Spinal cord (tissue), 10 donors: Measurements from ENCODE around the gene GAGE1. TPM values are rescaled to one million over a fixed set of nuclear protein-coding genes. Genes with fewer than 3 reads are reported as not detected.

Experiments
- DNase-seq, 6 donors: peaks; one replicate each; pipeline versions ENCODE4 v3.0.0 to v3.0.0-alpha.2; 2013 to 2015; ENCODE audit warnings: low spot score in 6 of 6, low read depth in 4 of 6
- H3K27ac ChIP-seq: one replicate; pipeline ENCODE4 v1.5.1; 2013; ENCODE audit warnings: low read depth, low read length, control low read depth
- H3K27me3 ChIP-seq: one replicate; pipeline ENCODE4 v1.6.1; 2013; ENCODE audit warnings: low read length; ENCODE audit not compliant: control insufficient read depth, insufficient read depth
- H3K36me3 ChIP-seq: one replicate; pipeline ENCODE4 v1.6.1; 2013; ENCODE audit warnings: low read length; ENCODE audit not compliant: control insufficient read depth, insufficient read depth
- H3K4me1 ChIP-seq: one replicate; pipeline ENCODE4 v1.6.1; 2013; ENCODE audit warnings: low read length; ENCODE audit not compliant: control insufficient read depth, insufficient read depth
- H3K4me3 ChIP-seq: one replicate; pipeline ENCODE4 v1.5.1; 2013; ENCODE audit warnings: low read depth, low read length, control low read depth
- H3K9me3 ChIP-seq: one replicate; pipeline ENCODE4 v1.6.1; 2013; ENCODE audit warnings: low read length; ENCODE audit not compliant: control insufficient read depth, insufficient read depth
- WGBS: methylation state at CpG from one replicate; pipeline ENCODE4 v1.1.5; 2013; ENCODE audit warnings: missing lambda C conversion rate; ENCODE audit not compliant: insufficient coverage; 5-methylcytosine and 5-hydroxymethylcytosine counted together
- polyA plus RNA-seq, 2 donors: library from polyadenylated mRNA; unstranded; fragments of 120-200 nt; gene quantifications; one replicate each; pipeline ENCODE4 v1.2.1, GENCODE V29; 2013; ENCODE audit not compliant: insufficient read length in 2 of 2
- total RNA-seq, 2 donors: library from RNA; depleted of rRNA in 1 of 2; stranded (reverse); fragments of 120-200 nt in 1 of 2; fragments of >200 nt in 1 of 2; gene quantifications; one replicate each; pipeline versions ENCODE4 v1.2.3 to v1.2.4, GENCODE V29; 2013 to 2014
- donor health status: healthy.

The GAGE1 gene
- total and polyA plus RNA-seq, 4 donors, result not detected

- Histone ChIP-seq H3K36me3 (no peaks in the 10 kb centered on the region), H3K4me1 (no peaks in the 10 kb centered on the region), H3K4me3 (no peak overlapping the region), H3K27me3 (no peaks in the 10 kb centered on the region), H3K27ac (no peak overlapping the region), H3K9me3 (no peaks in the 10 kb centered on the region)
- WGBS, result 44% methylated on average over 5 of the region's 7 CpGs
- DNase-seq, result no peak
Observed at GRCh38 chrX:49610718-49611310, 12.0 kb downstream of the GAGE1 start.

DNA sequence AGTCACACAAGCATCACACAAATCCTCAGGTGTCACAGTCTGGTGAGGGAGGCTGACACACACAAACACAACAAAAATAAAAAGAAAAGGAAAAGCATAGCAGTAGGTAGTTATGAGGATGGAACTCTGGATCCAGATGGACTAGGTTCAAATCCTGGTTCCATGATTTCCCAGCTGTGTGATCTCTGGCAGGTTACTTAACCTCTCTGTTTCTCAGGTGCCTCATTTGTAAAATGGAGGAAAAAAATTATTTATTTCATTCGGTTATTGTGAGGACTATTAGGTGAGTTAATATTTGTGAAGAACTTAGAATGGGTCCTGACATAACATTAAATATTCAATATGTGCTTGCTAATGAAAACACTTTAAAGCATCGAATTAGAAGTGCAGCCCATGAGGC is 19.8 kb downstream of the GAGE1 start:
- WGBS, result no CpG with 5 or more reads among the region's 2 CpGs
- Histone ChIP-seq H3K4me1 (no peaks in the 10 kb centered on the region), H3K36me3 (no peaks in the 10 kb centered on the region), H3K27ac (no peak overlapping the region), H3K27me3 (no peaks in the 10 kb centered on the region), H3K4me3 (no peak overlapping the region), H3K9me3 (no peaks in the 10 kb centered on the region)
- DNase-seq, result no peak

GRCh38 chrX:49627086-49627777 is 28.4 kb downstream of the GAGE1 start:
- H3K4me3 ChIP-seq, result no peak overlapping the region
- no peak overlapping the region for H3K27ac ChIP-seq
- H3K4me1 ChIP-seq, result no peaks in the 10 kb centered on the region
- DNase-seq, result peak in 3 of 6 donors; percentile 20 to 63 (median 44)
- H3K36me3 ChIP-seq, result no peaks in the 10 kb centered on the region
- 75% methylated on average over 32 of the region's 33 CpGs for WGBS
- H3K27me3 ChIP-seq, result no peaks in the 10 kb centered on the region
- peaks cover 3% of the 10 kb centered on the region for H3K9me3 ChIP-seq

DNA sequence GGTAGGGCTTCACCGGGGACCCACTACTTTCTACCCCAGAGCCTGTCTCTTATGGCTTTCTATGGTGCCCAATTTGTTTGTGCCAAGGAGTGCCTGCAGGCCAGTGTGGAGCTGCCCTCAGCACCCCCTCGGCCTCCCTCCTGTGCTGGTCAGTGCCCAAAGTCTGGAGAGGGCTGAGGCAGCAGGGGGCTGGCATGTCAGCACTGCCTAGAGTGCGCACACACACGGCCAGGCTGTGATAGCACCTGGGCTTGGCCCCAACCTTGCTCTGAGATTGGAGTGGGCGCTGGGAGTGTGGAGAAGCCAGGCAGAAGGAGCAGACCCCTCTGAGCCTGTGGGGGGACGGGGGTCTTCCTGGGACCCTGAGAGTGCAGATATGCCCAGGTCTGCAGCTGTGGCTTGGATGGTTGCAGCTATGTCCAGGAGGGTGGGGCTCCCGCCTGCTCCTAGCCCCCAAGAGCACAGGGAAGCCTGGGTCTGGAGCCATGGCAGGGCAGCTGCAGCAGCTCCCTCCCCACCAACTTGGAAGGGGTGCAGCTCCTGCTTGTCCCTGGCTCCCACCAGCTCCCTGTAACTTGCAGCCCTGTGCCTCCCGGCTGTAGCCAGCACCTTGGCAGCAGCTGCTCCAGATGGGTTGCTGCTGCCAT is 46.3 kb downstream of the GAGE1 start:
- Histone ChIP-seq H3K4me3 (no peak overlapping the region), H3K4me1 (no peaks in the 10 kb centered on the region), H3K36me3 (no peaks in the 10 kb centered on the region), H3K9me3 (no peaks in the 10 kb centered on the region), H3K27ac (no peak overlapping the region), H3K27me3 (no peaks in the 10 kb centered on the region)
- 60% methylated on average over 8 of the region's 8 CpGs for WGBS
- no peak for DNase-seq

DNA sequence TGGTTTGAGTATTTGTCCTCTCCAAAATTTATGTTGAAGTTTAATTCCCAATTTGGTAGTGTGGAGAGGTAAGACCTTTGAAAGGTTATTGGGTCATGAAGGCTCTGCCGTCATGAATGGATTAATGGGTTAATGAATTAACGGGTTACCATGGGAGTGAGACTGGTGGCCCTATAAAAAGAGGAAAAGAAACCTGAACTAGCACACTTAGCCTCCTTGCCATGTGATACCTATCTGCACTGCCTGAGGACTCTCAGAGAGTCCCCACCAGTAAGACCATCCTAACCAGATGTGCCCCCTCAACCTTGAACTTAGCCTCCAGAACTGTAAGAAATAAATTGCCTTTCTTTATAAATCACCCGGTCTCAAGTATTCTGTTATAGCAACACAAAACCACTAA is 57.7 kb downstream of the GAGE1 start:
- DNase-seq, result no peak
- H3K36me3 ChIP-seq, result no peaks in the 10 kb centered on the region
- no peaks in the 10 kb centered on the region for H3K4me1 ChIP-seq
- H3K27ac ChIP-seq, result no peak overlapping the region
- H3K27me3 ChIP-seq, result no peaks in the 10 kb centered on the region
- no peaks in the 10 kb centered on the region for H3K9me3 ChIP-seq
- no peak overlapping the region for H3K4me3 ChIP-seq
- 20% methylated on average over 1 of the region's 3 CpGs for WGBS

Other genes starting within 250 kb of the GAGE1 start
- not detected for gene GAGE12C, start 66.8 kb upstream of the GAGE1 start, total RNA-seq
- gene GAGE12C, start 66.8 kb upstream of the GAGE1 start, polyA plus RNA-seq, result not detected
- gene GAGE12D, start 57.3 kb upstream of the GAGE1 start, total RNA-seq, result not detected
- gene GAGE12D, start 57.3 kb upstream of the GAGE1 start, polyA plus RNA-seq, result not detected
- not detected for gene GAGE12E, start 47.7 kb upstream of the GAGE1 start, total RNA-seq
- gene GAGE12E, start 47.7 kb upstream of the GAGE1 start, polyA plus RNA-seq, result not detected
- gene GAGE12F, start 38.2 kb upstream of the GAGE1 start, total RNA-seq, result not detected
- not detected for gene GAGE12F, start 38.2 kb upstream of the GAGE1 start, polyA plus RNA-seq
- gene GAGE12G, start 28.6 kb upstream of the GAGE1 start, total RNA-seq, result not detected
- not detected for gene GAGE12G, start 28.6 kb upstream of the GAGE1 start, polyA plus RNA-seq
- gene GAGE12H, start 19.1 kb upstream of the GAGE1 start, total RNA-seq, result not detected
- gene GAGE12H, start 19.1 kb upstream of the GAGE1 start, polyA plus RNA-seq, result not detected
- not detected for gene GAGE2A, start 9.5 kb upstream of the GAGE1 start, total RNA-seq
- not detected for gene GAGE2A, start 9.5 kb upstream of the GAGE1 start, polyA plus RNA-seq
- not detected for gene PAGE1, start 97.0 kb downstream of the GAGE1 start, total RNA-seq
- not detected for gene PAGE1, start 97.0 kb downstream of the GAGE1 start, polyA plus RNA-seq
- gene PAGE4, start 230.3 kb downstream of the GAGE1 start, total RNA-seq, result under 1 TPM in 1 of 2 donors, not detected in 1; 0.55 TPM
- gene PAGE4, start 230.3 kb downstream of the GAGE1 start, polyA plus RNA-seq, result not detected